Measurements from ENCODE around the gene INSR. TPM values are rescaled to one million over a fixed set of nuclear protein-coding genes. Genes with fewer than 3 reads are reported as not detected.

Gene INSR
- total RNA-seq, 4 donors from 2014 or later, result 150 to 420 (median 196) TPM

- Histone ChIP-seq H3K4me1 (peaks cover 0 to under 1% (median 0%) of the 10 kb centered on the region in 4 donors), H3K27me3 (no peaks in the 10 kb centered on the region), H3K4me3 (no peak overlapping the region), H3K27ac (no peak overlapping the region), H3K9me3 (no peaks in the 10 kb centered on the region), H3K36me3 (no peaks in the 10 kb centered on the region)
- DNase-seq (ENCODE audit: low spot score in 2 of 2), result no peak
- TF ChIP-seq POLR2A (IDR thresholded peaks at IDR 0.05), result no peak
- TF ChIP-seq CTCF (IDR thresholded peaks at IDR 0.05), result no peak
- TF ChIP-seq EP300 (IDR thresholded peaks at IDR 0.05), result no peak
Measured at GRCh38 chr19:7104747-7105447, 189.3 kb downstream of the INSR start.

- DNase-seq (ENCODE audit: low spot score in 2 of 2), result no peak
- peaks cover 0 to 13% (median 0%) of the 10 kb centered on the region in 4 donors for H3K9me3 ChIP-seq
Measured at GRCh38 chr19:7101498-7102253, 192.5 kb downstream of the INSR start.

GRCh38 chr19:7099597-7099921, 194.7 kb downstream of the INSR start:
- H3K9me3 ChIP-seq, result peaks cover 0 to 34% (median 3%) of the 10 kb centered on the region in 4 donors
- 8 to 12% methylated on average over 9 of the region's 9 CpGs for WGBS, 2 donors
- peak overlapping the region; percentile 80 to 99 (median 94) for H3K27ac ChIP-seq
- no peaks in the 10 kb centered on the region for H3K27me3 ChIP-seq
- TF ChIP-seq EP300 (IDR thresholded peaks at IDR 0.05), result no peak
- TF ChIP-seq CTCF (IDR thresholded peaks at IDR 0.05), result no peak
- no peak for TF ChIP-seq POLR2A (IDR thresholded peaks at IDR 0.05)
- H3K36me3 ChIP-seq, result peaks cover 0 to 22% (median 0%) of the 10 kb centered on the region in 3 donors
- peak overlapping the region; percentile 42 to 72 (median 61) for H3K4me3 ChIP-seq
- no peak for DNase-seq (ENCODE audit: low spot score in 2 of 2)
- peaks cover 0 to 6% (median 0%) of the 10 kb centered on the region in 4 donors for H3K4me1 ChIP-seq

More at GRCh38 chr19:7101498-7102253, 192.5 kb downstream of the INSR start:
- peaks cover 0 to 6% (median 0%) of the 10 kb centered on the region in 4 donors for H3K4me1 ChIP-seq
- WGBS, 2 donors, result 76% methylated on average over 19 of the region's 19 CpGs
- H3K4me3 ChIP-seq, result no peak overlapping the region
- no peak overlapping the region for H3K27ac ChIP-seq
- no peaks in the 10 kb centered on the region for H3K27me3 ChIP-seq
- H3K36me3 ChIP-seq, result peaks cover 0 to 1% (median 0%) of the 10 kb centered on the region in 3 donors
- no peak for TF ChIP-seq CTCF (IDR thresholded peaks at IDR 0.05)
- TF ChIP-seq POLR2A (IDR thresholded peaks at IDR 0.05), result no peak
- TF ChIP-seq EP300 (IDR thresholded peaks at IDR 0.05), result no peak

- peaks cover 0 to 25% (median 0%) of the 10 kb centered on the region in 3 donors for H3K36me3 ChIP-seq
- peaks cover 0 to 6% (median 0%) of the 10 kb centered on the region in 4 donors for H3K4me1 ChIP-seq
- peak; percentile 84 to 91 for DNase-seq (ENCODE audit: low spot score in 2 of 2)
- peak overlapping the region; percentile 42 to 72 (median 61) for H3K4me3 ChIP-seq
- H3K27ac ChIP-seq, result peak overlapping the region; percentile 80 to 99 (median 94)
- WGBS, 2 donors, result 0 to 1% methylated on average over 78 of the region's 78 CpGs
- H3K27me3 ChIP-seq, result no peaks in the 10 kb centered on the region
- TF ChIP-seq POLR2A (IDR thresholded peaks at IDR 0.05) (peak in 1 of 2 donors; percentile 27), CTCF (IDR thresholded peaks at IDR 0.05) (peak in 2 of 5 experiments; percentile 11 to 39), EP300 (IDR thresholded peaks at IDR 0.05) (peak; percentile 62 to 63)
- H3K9me3 ChIP-seq, result peaks cover 0 to 40% (median 5%) of the 10 kb centered on the region in 4 donors
Measured at GRCh38 chr19:7098701-7099596, 195.3 kb downstream of the INSR start.
